Measurements from ENCODE around the gene DYNLT1. TPM values are rescaled to one million over a fixed set of nuclear protein-coding genes. Genes with fewer than 3 reads are reported as not detected.

Gene DYNLT1
- total RNA-seq, 4 donors from 2014 or later, result 90.7 to 147 (median 102) TPM

DNA sequence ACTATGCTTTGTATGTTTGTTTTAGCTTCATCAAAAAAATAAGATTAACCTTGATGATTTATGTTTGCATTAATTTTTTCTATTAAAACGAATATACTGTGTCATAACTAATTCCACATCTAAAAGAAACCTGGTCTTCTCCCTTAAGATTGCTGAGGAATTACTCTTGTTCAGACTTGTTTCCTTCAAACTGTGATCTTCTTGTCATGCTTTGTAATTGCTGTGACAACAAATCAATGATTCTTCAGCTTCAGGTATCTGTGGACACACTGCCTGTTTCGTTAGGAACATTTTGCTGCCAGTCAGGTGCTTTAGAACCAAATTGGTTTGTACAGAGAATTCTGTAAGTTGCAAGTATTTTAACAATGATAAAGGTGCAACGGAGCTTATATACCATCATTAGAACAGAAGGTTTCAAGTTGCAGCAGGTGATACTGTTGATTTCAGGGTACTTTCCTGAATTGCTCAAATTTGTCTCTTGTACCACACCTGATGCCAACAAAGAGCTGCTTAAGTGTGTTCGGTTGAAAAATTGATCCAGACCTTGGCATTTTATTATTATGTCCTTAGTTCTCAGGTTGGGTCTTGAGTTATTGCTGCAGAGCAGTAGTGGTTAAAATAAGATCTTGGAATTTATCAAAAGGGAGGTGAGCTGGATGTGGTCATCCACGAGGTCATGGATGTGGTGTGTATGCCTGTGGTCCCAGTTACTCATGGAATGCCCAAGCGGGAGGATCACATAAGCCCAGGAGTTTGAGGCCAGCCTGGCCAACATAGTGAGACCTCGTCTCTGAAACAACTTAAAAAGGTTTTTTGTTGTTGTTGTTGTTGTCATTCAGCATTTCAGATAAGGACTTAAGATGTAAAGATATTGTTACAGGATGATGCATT lies 24.8 kb upstream of the DYNLT1 start:
- no peaks in the 10 kb centered on the region for H3K27me3 ChIP-seq
- no peak for DNase-seq (ENCODE audit: extremely low spot score)
- no peaks in the 10 kb centered on the region for H3K9me3 ChIP-seq
- TF ChIP-seq EP300 (IDR thresholded peaks at IDR 0.05) (no peak), POLR2A (IDR thresholded peaks at IDR 0.05; ENCODE audit: low read depth) (no peak), POLR2AphosphoS5 (IDR thresholded peaks at IDR 0.05) (no peak)
- TF ChIP-seq, protein P1, sequence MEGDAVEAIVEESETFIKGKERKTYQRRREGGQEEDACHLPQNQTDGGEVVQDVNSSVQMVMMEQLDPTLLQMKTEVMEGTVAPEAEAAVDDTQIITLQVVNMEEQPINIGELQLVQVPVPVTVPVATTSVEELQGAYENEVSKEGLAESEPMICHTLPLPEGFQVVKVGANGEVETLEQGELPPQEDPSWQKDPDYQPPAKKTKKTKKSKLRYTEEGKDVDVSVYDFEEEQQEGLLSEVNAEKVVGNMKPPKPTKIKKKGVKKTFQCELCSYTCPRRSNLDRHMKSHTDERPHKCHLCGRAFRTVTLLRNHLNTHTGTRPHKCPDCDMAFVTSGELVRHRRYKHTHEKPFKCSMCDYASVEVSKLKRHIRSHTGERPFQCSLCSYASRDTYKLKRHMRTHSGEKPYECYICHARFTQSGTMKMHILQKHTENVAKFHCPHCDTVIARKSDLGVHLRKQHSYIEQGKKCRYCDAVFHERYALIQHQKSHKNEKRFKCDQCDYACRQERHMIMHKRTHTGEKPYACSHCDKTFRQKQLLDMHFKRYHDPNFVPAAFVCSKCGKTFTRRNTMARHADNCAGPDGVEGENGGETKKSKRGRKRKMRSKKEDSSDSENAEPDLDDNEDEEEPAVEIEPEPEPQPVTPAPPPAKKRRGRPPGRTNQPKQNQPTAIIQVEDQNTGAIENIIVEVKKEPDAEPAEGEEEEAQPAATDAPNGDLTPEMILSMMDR (IDR thresholded peaks at IDR 0.05), result no peak
- H3K4me3 ChIP-seq, result no peak overlapping the region
- H3K4me1 ChIP-seq, result peaks cover 0 to 11% (median 6%) of the 10 kb centered on the region in 4 donors
- intact Hi-C loops (cut with DNase I), result no loop called here
- no peak overlapping the region for H3K27ac ChIP-seq (replicated peaks in 1 of 4)
- WGBS, result 92% methylated on average over 7 of the region's 7 CpGs
- H3K36me3 ChIP-seq, result no peaks in the 10 kb centered on the region

DNA sequence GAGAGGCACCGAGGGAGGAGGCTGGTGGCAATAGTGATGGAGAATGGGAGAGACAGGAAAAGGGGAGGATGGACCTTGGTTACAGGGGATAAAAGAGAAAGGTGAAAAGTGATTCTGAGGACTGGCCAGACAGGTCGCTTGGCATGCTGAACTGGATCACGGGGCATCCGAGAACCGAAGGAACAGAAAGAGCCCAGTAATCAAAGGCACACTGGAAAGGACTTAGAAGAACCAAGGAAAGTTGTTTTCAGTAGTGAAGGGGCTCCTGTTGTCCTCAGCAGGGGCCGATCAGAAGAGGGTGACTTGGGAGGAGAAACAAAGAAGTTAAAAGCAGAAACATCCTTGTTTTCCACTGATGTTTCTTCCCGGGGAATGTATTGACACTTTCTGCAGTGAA lies 24.2 kb upstream of the DYNLT1 start:
- intact Hi-C loops (cut with DNase I), result no loop called here
- Histone ChIP-seq H3K9me3 (no peaks in the 10 kb centered on the region), H3K4me1 (peaks cover 0 to 16% (median 11%) of the 10 kb centered on the region in 4 donors), H3K36me3 (no peaks in the 10 kb centered on the region), H3K27me3 (no peaks in the 10 kb centered on the region), H3K4me3 (no peak overlapping the region), H3K27ac (replicated peaks in 1 of 4) (no peak overlapping the region)
- TF ChIP-seq POLR2A (IDR thresholded peaks at IDR 0.05; ENCODE audit: low read depth) (no peak), POLR2AphosphoS5 (IDR thresholded peaks at IDR 0.05) (no peak), EP300 (IDR thresholded peaks at IDR 0.05) (no peak)
- TF ChIP-seq, protein P1 (IDR thresholded peaks at IDR 0.05), result no peak
- 86% methylated on average over 7 of the region's 7 CpGs for WGBS
- DNase-seq (ENCODE audit: extremely low spot score), result no peak

DNA sequence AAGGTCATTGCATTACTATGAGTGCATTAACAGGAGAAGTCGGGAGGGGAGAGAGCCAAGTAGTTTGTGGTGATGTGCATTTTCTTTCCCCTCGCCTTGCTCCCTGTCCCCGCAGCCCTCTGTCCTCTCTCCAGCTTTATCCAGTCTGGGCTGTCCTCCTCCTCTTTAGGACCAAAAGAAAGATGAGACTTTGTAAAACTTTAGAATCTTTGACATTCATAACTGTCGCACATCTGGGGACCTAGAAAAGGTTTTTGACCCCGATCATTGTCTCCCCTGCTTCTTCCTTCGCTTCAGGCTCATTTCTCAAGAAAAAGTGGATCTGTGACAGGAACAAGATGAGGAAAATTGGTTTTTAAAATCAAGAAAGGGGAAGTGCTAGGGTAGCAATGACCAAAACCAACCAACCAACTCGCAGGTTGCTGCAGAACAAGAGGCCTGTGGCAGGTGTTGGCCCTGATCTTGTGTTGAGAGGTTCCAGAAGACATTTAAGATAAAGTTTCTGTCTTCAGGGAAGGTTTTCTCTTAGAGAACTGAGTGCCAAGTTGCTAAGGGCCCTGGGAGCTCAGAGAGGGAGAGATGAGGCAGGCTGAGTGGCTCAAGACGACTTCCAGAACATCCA lies 22.9 kb upstream of the DYNLT1 start:
- TF ChIP-seq POLR2A (IDR thresholded peaks at IDR 0.05; ENCODE audit: low read depth) (no peak), POLR2AphosphoS5 (IDR thresholded peaks at IDR 0.05) (peak in 1 of 2 donors; percentile 1)
- Histone ChIP-seq H3K4me3 (no peak overlapping the region), H3K27me3 (no peaks in the 10 kb centered on the region), H3K27ac (replicated peaks in 1 of 4) (peak overlapping the region in 2 of 4 donors; percentile 4 to 39), H3K36me3 (no peaks in the 10 kb centered on the region), H3K9me3 (no peaks in the 10 kb centered on the region), H3K4me1 (peaks cover 0 to 26% (median 17%) of the 10 kb centered on the region in 4 donors)
- intact Hi-C loops (cut with DNase I), result no loop called here
- DNase-seq (ENCODE audit: extremely low spot score), result no peak
- 82% methylated on average over 8 of the region's 8 CpGs for WGBS

DNA sequence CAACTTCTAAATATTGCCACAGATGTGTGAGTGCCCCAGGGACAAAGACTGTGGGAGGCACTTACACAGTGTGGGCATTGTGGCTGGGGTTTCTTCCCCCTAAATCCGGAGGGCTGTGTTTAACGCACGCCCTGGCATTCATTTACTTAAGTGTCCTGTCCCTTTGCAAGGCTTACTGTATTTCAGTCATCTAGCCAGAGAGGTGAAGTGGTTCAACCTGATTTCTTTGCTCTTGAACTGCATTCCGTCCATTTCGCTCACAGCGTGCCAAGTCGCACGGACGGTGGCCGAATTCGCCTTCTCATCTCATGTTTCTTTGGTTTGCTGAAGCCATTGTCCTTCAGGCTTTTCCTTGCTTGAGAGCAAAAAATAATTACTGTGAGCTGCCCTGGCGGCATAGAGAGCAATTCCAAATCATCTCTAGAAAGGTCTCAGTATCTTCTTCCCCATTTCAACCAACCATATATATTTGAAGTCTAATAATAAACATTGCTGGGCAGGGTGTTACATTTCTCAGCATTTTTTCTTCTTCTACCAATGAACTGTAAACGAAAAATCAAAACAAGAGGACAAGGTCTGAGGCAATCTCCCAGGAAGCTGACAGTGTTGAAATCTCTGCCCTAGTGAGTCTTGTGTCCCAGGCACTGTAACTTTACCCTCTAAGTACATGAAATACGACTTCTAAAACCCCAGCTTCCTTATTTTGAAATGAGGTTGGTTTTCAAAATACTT lies 22.3 kb upstream of the DYNLT1 start:
- no peak for DNase-seq (ENCODE audit: extremely low spot score)

More for the DNA sequence above, 22.3 kb upstream of the DYNLT1 start:
- H3K4me3 ChIP-seq, result no peak overlapping the region
- H3K27ac ChIP-seq (replicated peaks in 1 of 4), result peak overlapping the region in 2 of 4 donors; percentile 40 to 42
- intact Hi-C loops (cut with DNase I), result no loop called here
- no peaks in the 10 kb centered on the region for H3K36me3 ChIP-seq
- no peak for TF ChIP-seq EP300 (IDR thresholded peaks at IDR 0.05)
- TF ChIP-seq POLR2A (IDR thresholded peaks at IDR 0.05; ENCODE audit: low read depth), result no peak
- TF ChIP-seq, protein P1 (IDR thresholded peaks at IDR 0.05), result no peak
- TF ChIP-seq POLR2AphosphoS5 (IDR thresholded peaks at IDR 0.05), result peak in 1 of 2 donors; percentile 17
- H3K27me3 ChIP-seq, result no peaks in the 10 kb centered on the region
- 87% methylated on average over 14 of the region's 14 CpGs for WGBS
- no peaks in the 10 kb centered on the region for H3K9me3 ChIP-seq
- H3K4me1 ChIP-seq, result peaks cover 0 to 30% (median 17%) of the 10 kb centered on the region in 4 donors
